ENCODE measurements around the gene PAQR8.

GRCh38 chr6:52399511-52400312 is 37.8 kb downstream of the PAQR8 start:
- TF ChIP-seq REST (IDR thresholded peaks at IDR 0.05; ENCODE audit: borderline replicate concordance) (no peak), RAD21 (conservative IDR thresholded peaks at IDR 0.05) (peak; percentile 42), EZH2 (IDR thresholded peaks at IDR 0.05; ENCODE audit: borderline replicate concordance, insufficient read depth, low read length, poor library complexity, severe bottlenecking) (no peak), CTCF (IDR thresholded peaks at IDR 0.05; ENCODE audit: poor library complexity, severe bottlenecking) (peak; percentile 54)
